IPS-NIHi7 (cell line): ENCODE measurements around the gene CHCHD6.
A peak's percentile ranks its signal among the peaks of the same experiment; 100 is the strongest.

Experiments
- DNase-seq: peaks from one replicate; pipeline ENCODE4 v3.0.0; 2012; ENCODE audit warnings: mixed read lengths; ENCODE audit errors: extremely low spot score

Gene CHCHD6

GRCh38 chr3:126703512-126704493, at the start of gene CHCHD6:
TSS of gene CHCHD6 (plus strand) at chr3:126704240. CDS start at chr3:126704313, 73 bp downstream.
- peak; percentile 98 for DNase-seq

- DNase-seq: peak; percentile 86
Observed at GRCh38 chr3:126654571-126655383, 49.3 kb upstream of the CHCHD6 start, which contains the start of gene TXNRD3. TSS of gene TXNRD3 (minus strand) at chr3:126655124.

- no peak for DNase-seq
Observed at GRCh38 chr3:126655887-126656286, 48.2 kb upstream of the CHCHD6 start.

- no peak for DNase-seq
Observed at GRCh38 chr3:126656371-126657134, 47.5 kb upstream of the CHCHD6 start.

- DNase-seq: no peak
Observed at GRCh38 chr3:126657901-126658300, 46.1 kb upstream of the CHCHD6 start.

GRCh38 chr3:126658584-126658983, 45.5 kb upstream of the CHCHD6 start:
- DNase-seq: no peak

- peak; percentile 54 for DNase-seq
Observed at GRCh38 chr3:126659915-126660886, 43.8 kb upstream of the CHCHD6 start.

GRCh38 chr3:126661532-126662364, 42.3 kb upstream of the CHCHD6 start:
- DNase-seq: no peak

- no peak for DNase-seq
Observed at GRCh38 chr3:126663257-126663656, 40.8 kb upstream of the CHCHD6 start.

GRCh38 chr3:126663750-126664149, 40.3 kb upstream of the CHCHD6 start:
- no peak for DNase-seq

GRCh38 chr3:126664591-126665214, 39.3 kb upstream of the CHCHD6 start:
- peak; percentile 40 for DNase-seq

- DNase-seq: no peak
Observed at GRCh38 chr3:126665221-126665936, 38.7 kb upstream of the CHCHD6 start.

GRCh38 chr3:126665959-126666657, 37.9 kb upstream of the CHCHD6 start:
- DNase-seq: no peak

- DNase-seq: no peak
Observed at GRCh38 chr3:126666658-126667528, 37.1 kb upstream of the CHCHD6 start.

- DNase-seq: no peak
Observed at GRCh38 chr3:126667631-126668449, 36.2 kb upstream of the CHCHD6 start.
